Endothelial cell (in vitro differentiated cells): ENCODE measurements around the gene GOLGA2. TPM values are rescaled to one million over a fixed set of nuclear protein-coding genes. Genes with fewer than 3 reads are reported as not detected.
"Not testable (repeated sequence)": the region's sequence is repeated elsewhere in the genome, so short reads cannot be mapped to it uniquely, and the experiment has no call there.

ENCODE experiments used
- DNase-seq: peaks from one replicate; pipeline ENCODE4 v3.0.0; 2021; ENCODE audit warnings: low spot score
- H3K27ac Mint-ChIP-seq: one replicate; pipeline ENCODE4 v1.8.0; 2021; ENCODE audit warnings: mixed read lengths, inconsistent platforms; ENCODE audit not compliant: unreplicated experiment
- H3K27me3 Mint-ChIP-seq: one replicate; pipeline ENCODE4 v1.8.0; 2021; ENCODE audit warnings: mild to moderate bottlenecking, moderate library complexity, mixed read lengths, inconsistent platforms; ENCODE audit not compliant: unreplicated experiment
- H3K36me3 Mint-ChIP-seq: one replicate; pipeline ENCODE4 v1.8.0; 2021; ENCODE audit warnings: mild to moderate bottlenecking, low read depth, mixed read lengths, inconsistent platforms; ENCODE audit not compliant: unreplicated experiment
- H3K4me1 Mint-ChIP-seq: one replicate; pipeline ENCODE4 v1.8.0; 2021; ENCODE audit warnings: mild to moderate bottlenecking, mixed read lengths, inconsistent platforms; ENCODE audit not compliant: unreplicated experiment
- H3K4me3 Mint-ChIP-seq: one replicate; pipeline ENCODE4 v1.8.0; 2021; ENCODE audit warnings: mild to moderate bottlenecking, mixed read lengths, inconsistent platforms; ENCODE audit not compliant: unreplicated experiment
- H3K9me3 Mint-ChIP-seq: one replicate; pipeline ENCODE4 v1.8.0; 2021; ENCODE audit warnings: mixed read lengths, inconsistent platforms; ENCODE audit not compliant: unreplicated experiment
- CTCF ChIP-seq: fragments of 200-600 bp; sonication (generic); IDR thresholded peaks from one replicate; pipeline ENCODE4 v1.5.0; 2021; ENCODE audit warnings: antibody characterized with exemption; ENCODE audit not compliant: unreplicated experiment
- total RNA-seq: library from RNA; stranded (reverse); fragmentation: NEBNext Ultra II Directional; extraction: Animal tissue kit (Norgen Biotek cat#: 25700); gene quantifications from one replicate; pipeline ENCODE4 v1.2.1, GENCODE V29; 2021; ENCODE audit not compliant: unreplicated experiment

The GOLGA2 gene
- total RNA-seq, 1 donor from 2014 or later, result 69.4 TPM

DNA sequence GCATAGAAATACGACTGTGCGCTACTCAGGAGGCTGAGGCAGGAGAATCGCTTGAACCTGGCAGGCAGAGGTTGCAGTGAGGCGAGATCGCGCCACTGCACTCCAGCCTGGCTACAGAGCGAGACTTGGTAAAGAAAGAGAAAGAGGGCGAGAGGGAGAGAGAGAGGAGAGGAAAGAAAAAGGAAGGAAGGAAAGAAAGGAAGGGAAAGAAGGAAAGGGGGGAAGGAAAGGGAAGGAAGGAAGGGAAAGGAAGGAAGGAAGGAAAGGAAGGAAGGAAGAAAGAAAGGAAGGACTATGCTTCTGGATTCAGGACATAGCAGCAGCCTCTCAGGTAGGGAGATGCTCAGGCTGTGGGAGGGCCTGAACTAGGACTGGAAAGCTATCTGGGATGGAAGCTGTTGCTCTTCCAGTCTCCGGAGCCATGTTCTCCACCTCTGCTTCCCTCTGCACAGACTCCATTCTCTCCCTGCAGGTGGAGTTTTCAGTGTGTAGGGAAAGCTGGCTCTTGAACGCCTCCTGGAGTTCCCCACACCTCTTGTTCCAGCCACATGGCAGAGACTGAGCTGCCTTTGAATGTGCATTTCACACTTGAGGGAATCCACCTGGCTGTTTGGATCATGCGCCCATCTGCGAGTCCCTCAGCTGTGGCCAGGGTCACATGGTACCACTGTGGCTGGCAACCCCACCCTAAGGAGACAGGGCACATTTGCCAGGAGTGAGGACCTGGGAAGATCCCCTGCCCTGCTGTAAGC is 9.4 kb upstream of the GOLGA2 start:
- Mint-ChIP-seq H3K4me1 (peaks cover 11% of the 10 kb centered on the region), H3K27ac (no peak overlapping the region), H3K4me3 (no peak overlapping the region), H3K9me3 (no peaks in the 10 kb centered on the region), H3K36me3 (peaks cover 12% of the 10 kb centered on the region), H3K27me3 (peaks cover 4% of the 10 kb centered on the region)
- no peak for TF ChIP-seq CTCF
- no peak for DNase-seq

- Mint-ChIP-seq H3K4me3 (no peak overlapping the region), H3K36me3 (peaks cover 9% of the 10 kb centered on the region), H3K9me3 (no peaks in the 10 kb centered on the region), H3K27ac (no peak overlapping the region), H3K4me1 (peaks cover 25% of the 10 kb centered on the region), H3K27me3 (peaks cover 7% of the 10 kb centered on the region)
- no peak for DNase-seq
- TF ChIP-seq CTCF, result no peak
Measured at GRCh38 chr9:128282500-128282899, 6.7 kb upstream of the GOLGA2 start.

- no peak for DNase-seq
- TF ChIP-seq CTCF, result no peak
- H3K4me3 Mint-ChIP-seq, result peak overlapping the region; percentile 43
- H3K36me3 Mint-ChIP-seq, result peaks cover 8% of the 10 kb centered on the region
- H3K9me3 Mint-ChIP-seq, result no peaks in the 10 kb centered on the region
- H3K27me3 Mint-ChIP-seq, result peaks cover 13% of the 10 kb centered on the region
- peak overlapping the region; percentile 85 for H3K27ac Mint-ChIP-seq
- H3K4me1 Mint-ChIP-seq, result peaks cover 39% of the 10 kb centered on the region
Measured at GRCh38 chr9:128280084-128280622, 4.3 kb upstream of the GOLGA2 start.

- H3K4me3 Mint-ChIP-seq, result peak overlapping the region; percentile 7
Measured at GRCh38 chr9:128279088-128280073, 3.6 kb upstream of the GOLGA2 start.

DNA sequence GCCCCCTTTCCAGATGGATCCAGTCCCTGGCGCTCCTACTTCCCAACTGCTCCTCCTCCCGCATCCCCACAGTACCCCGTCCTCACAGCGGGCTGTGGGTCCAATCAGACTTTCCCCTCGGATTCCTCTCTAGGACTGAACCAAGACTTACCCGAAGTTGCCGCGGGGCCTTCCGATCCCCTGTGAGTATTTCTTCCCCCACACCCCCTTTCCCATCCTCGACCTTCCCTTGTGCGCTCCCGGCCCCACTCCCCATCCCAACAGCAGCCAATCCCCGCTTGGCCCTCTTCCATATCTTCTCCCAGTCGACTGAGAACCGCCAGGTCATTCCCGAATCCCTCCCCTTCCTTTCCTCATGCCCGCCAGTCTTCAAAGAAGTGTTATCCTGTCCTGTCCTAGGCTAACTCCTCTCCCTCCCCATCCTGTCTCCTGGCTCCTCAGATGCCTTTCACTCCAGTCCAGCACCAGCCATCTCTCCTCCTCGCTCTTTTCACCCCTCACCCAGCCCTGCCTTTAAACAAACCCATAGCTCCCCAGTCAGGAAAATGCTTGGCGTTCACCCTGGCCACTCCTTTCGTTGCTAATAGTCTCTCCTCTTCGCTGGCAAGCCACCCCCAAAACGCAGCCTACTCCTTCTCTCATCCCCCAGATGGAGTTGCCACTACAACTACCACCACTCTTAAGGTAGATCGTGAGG is 915 bp upstream of the GOLGA2 start:
- peak; percentile 31 for DNase-seq
- Mint-ChIP-seq H3K27ac (peak overlapping the region; percentile 88), H3K4me1 (peaks cover 44% of the 10 kb centered on the region), H3K27me3 (peaks cover 17% of the 10 kb centered on the region), H3K9me3 (no peaks in the 10 kb centered on the region), H3K4me3 (peak overlapping the region; percentile 98), H3K36me3 (peaks cover 20% of the 10 kb centered on the region)
- no peak for TF ChIP-seq CTCF

More at GRCh38 chr9:128279088-128280073, 3.6 kb upstream of the GOLGA2 start:
- Mint-ChIP-seq H3K27me3 (peaks cover 17% of the 10 kb centered on the region), H3K4me1 (peaks cover 40% of the 10 kb centered on the region), H3K27ac (peak overlapping the region; percentile 33)
- DNase-seq, result peak; percentile 34
- H3K9me3 Mint-ChIP-seq, H3K36me3 Mint-ChIP-seq: not testable (repeated sequence)
